HG03442 (cell line): ENCODE data around the gene MINDY3.

Experiments used
- ATAC-seq: cut with Tn5 transposase; IDR thresholded peaks from one replicate; pipeline ENCODE4 v1.9.1; 2021; ENCODE audit warnings: mild to moderate bottlenecking, moderate library complexity; ENCODE audit not compliant: unreplicated experiment

Gene MINDY3

DNA sequence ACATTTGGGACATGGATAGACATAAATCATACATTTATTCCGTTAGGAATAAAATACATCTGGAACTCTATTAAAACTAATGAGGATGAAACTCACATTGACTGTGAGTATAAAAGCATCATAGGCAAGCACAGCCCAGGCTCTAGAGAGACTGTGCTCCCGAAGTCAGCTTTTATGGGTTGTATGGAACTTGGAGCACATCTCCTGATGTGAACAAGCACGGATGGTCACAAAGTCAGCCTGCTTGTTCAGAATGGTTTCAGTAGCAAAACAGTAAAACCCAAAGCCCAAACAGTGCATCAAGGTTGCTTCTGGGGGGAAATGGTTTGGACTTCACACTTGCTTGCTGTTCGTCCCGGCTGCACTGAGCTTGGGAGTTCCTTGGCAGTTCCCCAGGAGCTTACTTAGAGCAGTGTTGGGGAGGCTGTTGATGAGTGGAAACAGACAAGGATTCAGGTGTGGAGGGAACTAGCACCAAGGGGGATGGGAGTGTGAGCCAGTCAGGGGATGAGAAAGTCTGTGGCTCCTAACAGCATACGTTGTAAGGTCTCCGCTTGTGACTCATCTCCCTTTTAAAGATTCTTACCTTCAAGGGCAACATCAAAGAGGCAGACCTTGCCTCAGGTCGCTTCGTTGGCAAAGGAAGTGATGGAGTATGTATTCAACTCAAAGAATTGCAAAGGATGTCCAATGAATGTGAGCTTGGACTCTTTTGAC is 120.9 kb downstream of the MINDY3 start:
- no peak for ATAC-seq

- no peak for ATAC-seq
Observed at GRCh38 chr10:15738270-15738925, 121.9 kb downstream of the MINDY3 start.

GRCh38 chr10:15737656-15738055 is 122.7 kb downstream of the MINDY3 start:
- ATAC-seq: no peak

- ATAC-seq: no peak
Observed at GRCh38 chr10:15735763-15736162, 124.5 kb downstream of the MINDY3 start.

GRCh38 chr10:15730341-15730740 is 130.0 kb downstream of the MINDY3 start:
- ATAC-seq: no peak

DNA sequence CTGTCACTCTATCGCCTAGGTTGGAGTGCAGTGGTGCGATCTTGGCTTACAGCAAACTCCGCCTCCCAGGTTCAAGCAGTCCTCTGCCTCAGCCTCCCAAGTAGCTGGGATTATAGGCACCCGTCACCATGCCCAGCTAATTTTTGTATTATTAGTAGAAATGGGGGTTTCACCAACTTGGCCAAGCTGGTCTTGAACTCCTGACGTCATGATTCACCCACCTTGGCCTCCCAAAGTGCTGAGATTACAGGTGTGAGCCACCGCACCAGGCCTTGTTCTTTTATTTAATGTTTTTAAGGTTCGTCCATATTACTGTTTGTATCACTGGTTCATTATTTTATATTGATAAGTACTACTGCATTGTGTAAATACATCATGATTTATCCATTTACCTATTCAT is 130.4 kb downstream of the MINDY3 start:
- no peak for ATAC-seq
